GM23338 (cell line): ENCODE measurements around the gene CCDC170.

ENCODE experiments used
- CTCF ChIP-seq, 2 experiments: fragments of 200-600 bp in 1 of 2; sonication (generic) in 1 of 2; conservative IDR thresholded peaks; 2 replicates each; pipeline versions ENCODE4 v1.5.1 to v1.6.1; 2016 to 2017; ENCODE audit warnings: antibody characterized with exemption in 2 of 2, low read depth in 2 of 2, mild to moderate bottlenecking in 2 of 2, moderate library complexity in 1 of 2
- EZH2 ChIP-seq: fragments of 200-600 bp; sonication (generic); IDR thresholded peaks from one replicate; pipeline ENCODE4 v1.8.0; 2017; ENCODE audit warnings: antibody characterized with exemption, mild to moderate bottlenecking, low read depth; ENCODE audit not compliant: unreplicated experiment
- EZH2phosphoT487 ChIP-seq: fragments of 200-600 bp; sonication (generic); IDR thresholded peaks from one replicate; pipeline ENCODE4 v1.8.1; 2018; ENCODE audit warnings: antibody characterized with exemption; ENCODE audit not compliant: unreplicated experiment
- POLR2AphosphoS5 ChIP-seq: IDR thresholded peaks from 2 replicates; pipeline ENCODE4 v1.6.1; 2016; ENCODE audit warnings: antibody characterized with exemption, low read depth
- ZNF114 ChIP-seq: fragments of 250-450 bp; sonication (Bioruptor Pico); IDR thresholded peaks from 2 replicates; pipeline ENCODE4 v1.5.0; 2020; ENCODE audit warnings: mild to moderate bottlenecking, moderate library complexity
- TF ChIP-seq, protein P1 (sequence below): IDR thresholded peaks from one replicate; pipeline ENCODE4 v1.6.1; 2018; ENCODE audit warnings: antibody characterized with exemption; ENCODE audit not compliant: unreplicated experiment

- TF ChIP-seq EZH2phosphoT487 (no peak), CTCF (conservative IDR thresholded peaks at IDR 0.05; ENCODE audit: low read depth in 2 of 2) (no peak), EZH2 (no peak), ZNF114 (CRISPR knock-in tag) (no peak), POLR2AphosphoS5 (no peak)
- TF ChIP-seq, protein P1, sequence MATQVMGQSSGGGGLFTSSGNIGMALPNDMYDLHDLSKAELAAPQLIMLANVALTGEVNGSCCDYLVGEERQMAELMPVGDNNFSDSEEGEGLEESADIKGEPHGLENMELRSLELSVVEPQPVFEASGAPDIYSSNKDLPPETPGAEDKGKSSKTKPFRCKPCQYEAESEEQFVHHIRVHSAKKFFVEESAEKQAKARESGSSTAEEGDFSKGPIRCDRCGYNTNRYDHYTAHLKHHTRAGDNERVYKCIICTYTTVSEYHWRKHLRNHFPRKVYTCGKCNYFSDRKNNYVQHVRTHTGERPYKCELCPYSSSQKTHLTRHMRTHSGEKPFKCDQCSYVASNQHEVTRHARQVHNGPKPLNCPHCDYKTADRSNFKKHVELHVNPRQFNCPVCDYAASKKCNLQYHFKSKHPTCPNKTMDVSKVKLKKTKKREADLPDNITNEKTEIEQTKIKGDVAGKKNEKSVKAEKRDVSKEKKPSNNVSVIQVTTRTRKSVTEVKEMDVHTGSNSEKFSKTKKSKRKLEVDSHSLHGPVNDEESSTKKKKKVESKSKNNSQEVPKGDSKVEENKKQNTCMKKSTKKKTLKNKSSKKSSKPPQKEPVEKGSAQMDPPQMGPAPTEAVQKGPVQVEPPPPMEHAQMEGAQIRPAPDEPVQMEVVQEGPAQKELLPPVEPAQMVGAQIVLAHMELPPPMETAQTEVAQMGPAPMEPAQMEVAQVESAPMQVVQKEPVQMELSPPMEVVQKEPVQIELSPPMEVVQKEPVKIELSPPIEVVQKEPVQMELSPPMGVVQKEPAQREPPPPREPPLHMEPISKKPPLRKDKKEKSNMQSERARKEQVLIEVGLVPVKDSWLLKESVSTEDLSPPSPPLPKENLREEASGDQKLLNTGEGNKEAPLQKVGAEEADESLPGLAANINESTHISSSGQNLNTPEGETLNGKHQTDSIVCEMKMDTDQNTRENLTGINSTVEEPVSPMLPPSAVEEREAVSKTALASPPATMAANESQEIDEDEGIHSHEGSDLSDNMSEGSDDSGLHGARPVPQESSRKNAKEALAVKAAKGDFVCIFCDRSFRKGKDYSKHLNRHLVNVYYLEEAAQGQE, result no peak
Measured at GRCh38 chr6:151664390-151664789, 170.6 kb downstream of the CCDC170 start.
